Ovary (tissue), 10 donors: ENCODE results near the gene HEATR5A. TPM values are rescaled to one million over a fixed set of nuclear protein-coding genes. Genes with fewer than 3 reads are reported as not detected.
"Not testable (repeated sequence)": the region's sequence is repeated elsewhere in the genome, so short reads cannot be mapped to it uniquely, and the experiment has no call there.

Experiments
- DNase-seq, 5 donors: peaks; one replicate each; pipeline ENCODE4 v3.0.0-alpha.2; 2019 to 2020
- H3K27ac ChIP-seq, 2 donors: fragments of 200-600 bp; one replicate each; pipeline versions ENCODE4 v1.5.1 to v1.8.0; 2019 to 2022
- H3K27me3 ChIP-seq: fragments of 200-600 bp; one replicate; pipeline ENCODE4 v1.8.0; 2022
- H3K36me3 ChIP-seq: fragments of 200-600 bp; sonication (generic); one replicate; pipeline ENCODE4 v1.5.1; 2019
- H3K4me1 ChIP-seq: one replicate; pipeline ENCODE4 v1.8.1; 2013; ENCODE audit warnings: mild to moderate bottlenecking, moderate library complexity; ENCODE audit not compliant: insufficient read depth
- H3K4me3 ChIP-seq: fragments of 200-600 bp; sonication (generic); one replicate; pipeline ENCODE4 v1.5.1; 2017
- H3K9me3 ChIP-seq, 2 donors: fragments of 200-600 bp in 1 of 2; sonication (generic) in 1 of 2; one replicate each; pipeline versions ENCODE4 v1.5.1 to v1.8.1; 2013 to 2019; ENCODE audit warnings: mild to moderate bottlenecking in 1 of 2, moderate library complexity in 1 of 2
- CTCF ChIP-seq, 3 donors: fragments of 450-650 bp in 2 of 3; fragments of 200-600 bp in 1 of 3; IDR thresholded peaks; one replicate each; pipeline versions ENCODE4 v1.5.1 to v1.8.0; 2016 to 2022; ENCODE audit warnings: antibody characterized with exemption in 3 of 3, mild to moderate bottlenecking in 1 of 3
- EP300 ChIP-seq: sonication (generic); formaldehyde crosslinking; IDR thresholded peaks from one replicate; pipeline ENCODE4 v1.6.1; 2017; ENCODE audit warnings: antibody characterized with exemption
- POLR2A ChIP-seq: fragments of 450-650 bp; IDR thresholded peaks from one replicate; pipeline ENCODE4 v1.6.1; 2017; ENCODE audit warnings: antibody characterized with exemption, mild to moderate bottlenecking, moderate library complexity
- WGBS, 3 donors: extraction: QIAGEN DNeasy Blood & Tissue Kit in 1 of 3; methylation state at CpG; one replicate each; pipeline versions ENCODE4 v1.1.5 to v1.1.7; 2013 to 2017; 5-methylcytosine and 5-hydroxymethylcytosine counted together
- intact Hi-C, 4 donors: fragments of 100-400 bp; cut with DNase I; formaldehyde crosslinking; loops; one replicate each; pipeline versions ENCODE4 v1.11.0 to v1.15.1; 2022 to 2023
- long read RNA-seq, 3 donors: library from polyadenylated mRNA in 2 of 3; unstranded in 2 of 3; transcript quantifications; one replicate each; pipeline ENCODE4 v2.0.0 and lab custom pipeline, GENCODE V29; 2021 to 2026
- polyA plus RNA-seq, 2 donors: library from polyadenylated mRNA; stranded (reverse); fragments of 200-250 nt in 1 of 2; fragments of 350-450 nt in 1 of 2; fragmentation: Illumina TruSeq in 1 of 2; extraction: RNeasy Lipid Tissue Mini Kit (QIAGEN cat#74804) in 1 of 2; gene quantifications; one replicate each; pipeline ENCODE4 v1.2.3, GENCODE V29; 2013 to 2014
- total RNA-seq, 7 donors: library from RNA; depleted of rRNA in 2 of 7; stranded (reverse); fragments of >200 nt in 2 of 7; fragmentation: NEBNext Ultra II Directional in 3 of 7; extraction: Animal tissue kit (Norgen Biotek cat#: 25700) in 3 of 7; gene quantifications; one replicate each; pipeline versions ENCODE4 v1.1.0 to v1.2.4, GENCODE V29; 2016 to 2023
- donor health status: DM: no; HTN: no; CAD: no; lungs with moderate emphysema.
- donor health status: DM: no; HTN: no; CAD: no.
- donor health status: Bipolar disorder and iron deficiency.
- donor health status: DM: yes; HTN: yes; CAD: no.
- donor health status: DM: no; HTN: no; CAD: no.
- donor health status: DM: yes; HTN: yes; CAD: no.

Gene HEATR5A
- 10 to 100 TPM; 14.8 to 32.9 (median 23.5) TPM for total RNA-seq
- polyA plus RNA-seq = 10 to 100 TPM in 1 of 2 donors, 1 to 10 TPM in 1; 6.2 to 11.9 TPM
- long read RNA-seq, donor 1, partial matches to known transcripts = 25 of 29 reads
- long read RNA-seq, donor 1, other reads (novel, unspliced or antisense) = 4 of 29 reads
- long read RNA-seq, donor 2, partial matches to known transcripts = 0 of 3 reads
- long read RNA-seq, donor 2, other reads (novel, unspliced or antisense) = 0 of 3 reads
- long read RNA-seq, donor 3, full-length matches to known transcripts = 1 of 17 reads
- long read RNA-seq, donor 3, partial matches to known transcripts = 11 of 17 reads
- long read RNA-seq, donor 3, other reads (novel, unspliced or antisense) = 5 of 17 reads

GRCh38 chr14:31420319-31421111 is at the start of gene HEATR5A:
HEATR5A (minus strand) TSS chr14:31420550; CDS start chr14:31402975, 17,575 bp downstream.
- intact Hi-C loops = no loop called here
- WGBS, 3 donors = 2 to 3% (median 2%) methylated on average over 47 to 56 of the region's 56 CpGs
- no peaks in the 10 kb centered on the region for H3K36me3 ChIP-seq
- peaks cover 3% of the 10 kb centered on the region for H3K4me1 ChIP-seq
- peak; percentile 94 to 98 (median 96) for DNase-seq
- peak; percentile 96 for TF ChIP-seq POLR2A
- TF ChIP-seq CTCF (IDR thresholded peaks at IDR 0.05) = peak in 1 of 3 donors; percentile 59
- no peak for TF ChIP-seq EP300
- no peaks in the 10 kb centered on the region for H3K27me3 ChIP-seq
- H3K27ac ChIP-seq = peak within 1 kb of the TSS; percentile 10 to 69
- peak within 1 kb of the TSS; percentile 96 for H3K4me3 ChIP-seq
- H3K9me3 ChIP-seq = no peaks in the 10 kb centered on the region

GRCh38 chr14:31466554-31466953 is 46.2 kb upstream of the HEATR5A start:
- no peak overlapping the region for H3K4me3 ChIP-seq
- no peak overlapping the region for H3K27ac ChIP-seq
- H3K27me3 ChIP-seq = no peaks in the 10 kb centered on the region
- no peaks in the 10 kb centered on the region for H3K9me3 ChIP-seq
- no peaks in the 10 kb centered on the region for H3K4me1 ChIP-seq
- 89 to 90% (median 89%) methylated on average over 6 of the region's 6 CpGs for WGBS, 3 donors
- TF ChIP-seq CTCF (IDR thresholded peaks at IDR 0.05) (no peak), POLR2A (no peak), EP300 (no peak)
- DNase-seq = no peak
- no peaks in the 10 kb centered on the region for H3K36me3 ChIP-seq
- intact Hi-C loops = no loop called here

GRCh38 chr14:31465111-31465510 is 44.8 kb upstream of the HEATR5A start:
- H3K4me1 ChIP-seq = no peaks in the 10 kb centered on the region
- DNase-seq = no peak
- H3K4me3 ChIP-seq = no peak overlapping the region
- H3K9me3 ChIP-seq = no peaks in the 10 kb centered on the region
- H3K27me3 ChIP-seq = no peaks in the 10 kb centered on the region
- no peak overlapping the region for H3K27ac ChIP-seq
- TF ChIP-seq EP300 (no peak), CTCF (IDR thresholded peaks at IDR 0.05) (no peak), POLR2A (no peak)
- intact Hi-C loops = no loop called here
- no peaks in the 10 kb centered on the region for H3K36me3 ChIP-seq

GRCh38 chr14:31462450-31462849 is 42.1 kb upstream of the HEATR5A start:
- H3K36me3 ChIP-seq, H3K4me3 ChIP-seq, intact Hi-C loops, H3K9me3 ChIP-seq, H3K27me3 ChIP-seq, H3K4me1 ChIP-seq, H3K27ac ChIP-seq, DNase-seq: not testable (repeated sequence)
- WGBS, 3 donors = 80 to 82% (median 80%) methylated on average over 2 of the region's 2 CpGs

GRCh38 chr14:31461545-31461944 is 41.2 kb upstream of the HEATR5A start:
- DNase-seq = no peak
- H3K4me3 ChIP-seq = no peak overlapping the region
- H3K4me1 ChIP-seq = no peaks in the 10 kb centered on the region
- intact Hi-C loops = no loop called here
- H3K9me3 ChIP-seq = no peaks in the 10 kb centered on the region
- H3K27ac ChIP-seq = no peak overlapping the region
- no peaks in the 10 kb centered on the region for H3K27me3 ChIP-seq
- TF ChIP-seq CTCF (IDR thresholded peaks at IDR 0.05) (no peak), EP300 (no peak), POLR2A (no peak)
- H3K36me3 ChIP-seq = no peaks in the 10 kb centered on the region
- 85 to 94% (median 89%) methylated on average over 3 of the region's 3 CpGs for WGBS, 3 donors
